ENCODE results near the gene GBA2.

The GBA2 gene

DNA sequence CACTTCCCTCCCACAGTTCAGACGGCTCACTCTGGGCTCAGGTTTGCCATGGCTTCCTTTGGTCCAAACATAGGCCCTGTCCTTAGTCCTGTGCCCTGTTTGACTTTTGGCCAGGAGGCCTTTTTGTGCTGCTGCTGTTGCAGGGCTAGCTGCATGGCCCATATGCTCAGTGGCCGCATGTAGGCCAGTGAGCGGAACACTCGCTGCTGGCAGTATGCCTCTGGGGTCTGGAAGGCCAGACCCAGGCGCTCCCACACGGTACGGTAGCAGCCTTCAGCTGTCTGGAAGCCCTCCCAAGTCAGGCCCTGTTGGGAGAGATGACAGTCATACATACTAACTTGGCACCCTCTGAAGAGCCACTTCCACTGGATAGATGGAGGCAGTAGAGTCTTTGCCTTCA is 11.9 kb downstream of the GBA2 start:
- no peak for DNase-seq

DNA sequence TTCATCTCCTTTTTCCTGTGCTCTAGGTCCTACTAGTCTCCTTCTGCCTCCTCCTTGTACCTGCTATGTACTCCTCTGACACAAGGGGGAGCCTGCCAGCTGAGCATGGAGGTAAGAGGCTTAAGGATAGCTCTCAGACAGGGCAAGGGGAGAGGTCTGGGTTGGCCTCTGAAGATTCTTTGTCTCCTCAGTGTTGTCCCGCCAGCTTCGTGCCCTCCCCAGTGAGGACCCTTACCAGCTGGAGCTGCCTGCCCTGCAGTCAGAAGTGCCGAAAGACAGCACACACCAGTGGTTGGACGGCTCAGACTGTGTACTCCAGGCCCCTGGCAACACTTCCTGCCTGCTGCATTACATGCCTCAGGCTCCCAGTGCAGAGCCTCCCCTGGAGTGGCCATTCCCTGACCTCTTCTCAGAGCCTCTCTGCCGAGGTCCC is 12.8 kb downstream of the GBA2 start:
- peak; percentile 52 for DNase-seq

DNA sequence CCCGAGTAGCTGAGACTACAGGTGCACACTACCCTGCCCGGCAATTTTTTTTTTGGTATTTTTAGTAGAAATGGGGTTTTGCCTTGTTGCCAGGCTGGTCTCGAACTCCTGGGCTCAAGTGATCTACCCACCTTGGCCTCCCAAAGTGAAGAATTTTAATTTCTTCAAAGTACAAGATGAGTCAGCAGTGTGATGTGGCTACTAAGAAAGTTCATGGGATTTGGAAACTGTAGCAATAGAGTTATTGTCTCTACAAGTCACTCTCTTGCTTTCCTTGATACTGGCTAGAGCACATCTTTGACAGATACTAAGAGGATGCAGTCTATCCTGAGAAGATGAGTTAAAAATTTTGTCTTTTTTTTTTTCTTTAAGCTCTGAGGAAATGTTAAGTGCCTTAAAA is 14.9 kb downstream of the GBA2 start:
- no peak for DNase-seq

DNA sequence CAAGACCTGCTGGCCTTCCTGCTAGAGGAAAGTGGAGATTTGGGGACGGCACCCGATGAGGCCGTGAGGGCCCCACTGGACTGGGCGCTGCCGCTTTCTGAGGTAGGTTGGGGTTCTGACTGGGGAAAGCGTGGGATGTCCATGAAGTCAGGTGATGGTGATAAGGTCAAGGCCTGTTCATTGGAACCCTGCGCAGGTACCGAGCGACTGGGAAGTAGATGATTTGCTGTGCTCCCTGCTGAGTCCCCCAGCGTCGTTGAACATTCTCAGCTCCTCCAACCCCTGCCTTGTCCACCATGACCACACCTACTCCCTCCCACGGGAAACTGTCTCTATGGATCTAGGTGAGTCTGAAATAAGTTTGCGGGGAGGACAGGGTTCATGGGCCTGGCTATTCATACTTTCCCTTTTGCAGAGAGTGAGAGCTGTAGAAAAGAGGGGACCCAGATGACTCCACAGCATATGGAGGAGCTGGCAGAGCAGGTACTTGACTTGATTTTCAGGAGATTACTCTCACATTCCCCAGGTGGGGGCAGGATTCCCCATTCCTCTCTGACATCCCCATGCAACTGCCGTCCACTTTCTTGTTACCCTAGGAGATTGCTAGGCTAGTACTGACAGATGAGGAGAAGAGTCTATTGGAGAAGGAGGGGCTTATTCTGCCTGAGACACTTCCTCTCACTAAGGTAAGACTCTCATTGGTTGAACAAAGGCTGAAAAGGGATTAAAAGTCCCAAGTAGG is 16.1 kb downstream of the GBA2 start:
- DNase-seq, result peak; percentile 60

DNA sequence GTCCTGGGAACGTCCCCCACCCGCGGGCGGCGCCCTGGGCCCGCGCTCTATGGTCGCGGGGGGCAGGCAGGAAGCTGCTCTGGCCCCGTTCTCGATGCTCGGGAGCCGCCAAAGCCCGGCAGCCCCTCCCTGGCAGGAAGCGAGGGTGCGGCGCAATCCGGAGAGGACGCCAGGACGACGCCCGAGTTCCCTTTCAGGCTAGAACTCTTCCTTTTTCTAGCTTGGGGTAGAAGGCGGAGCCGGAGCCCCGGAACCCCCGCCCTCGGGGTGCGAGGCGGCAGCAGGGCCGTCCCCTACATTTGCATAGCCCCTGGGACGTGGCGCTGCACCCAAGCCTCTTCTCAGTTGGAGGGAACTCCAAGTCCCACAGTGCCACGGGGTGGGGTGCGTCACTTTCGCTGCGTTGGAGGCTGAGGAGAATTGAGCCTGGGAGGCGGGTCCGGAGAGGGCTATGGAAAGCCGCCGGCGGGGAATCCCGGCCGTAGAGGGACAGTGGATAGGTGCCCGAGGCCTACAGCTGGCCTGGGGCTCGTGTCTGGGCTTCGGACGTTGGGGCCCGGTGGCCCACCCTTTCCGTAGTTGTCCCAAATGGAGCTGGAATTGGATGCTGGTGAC is 16.7 kb downstream of the GBA2 start, which contains the start of the genes CREB3 and TLN1:
Gene CREB3 (plus strand): TSS at position 482 of the 615 bp plus-strand sequence. CDS start 107 bp downstream, at position 589.
Gene TLN1 (minus strand): TSS at position 11 of the 615 bp plus-strand sequence. CDS start 6,501 bp downstream, outside the sequence.
- peak; percentile 96 for DNase-seq

DNA sequence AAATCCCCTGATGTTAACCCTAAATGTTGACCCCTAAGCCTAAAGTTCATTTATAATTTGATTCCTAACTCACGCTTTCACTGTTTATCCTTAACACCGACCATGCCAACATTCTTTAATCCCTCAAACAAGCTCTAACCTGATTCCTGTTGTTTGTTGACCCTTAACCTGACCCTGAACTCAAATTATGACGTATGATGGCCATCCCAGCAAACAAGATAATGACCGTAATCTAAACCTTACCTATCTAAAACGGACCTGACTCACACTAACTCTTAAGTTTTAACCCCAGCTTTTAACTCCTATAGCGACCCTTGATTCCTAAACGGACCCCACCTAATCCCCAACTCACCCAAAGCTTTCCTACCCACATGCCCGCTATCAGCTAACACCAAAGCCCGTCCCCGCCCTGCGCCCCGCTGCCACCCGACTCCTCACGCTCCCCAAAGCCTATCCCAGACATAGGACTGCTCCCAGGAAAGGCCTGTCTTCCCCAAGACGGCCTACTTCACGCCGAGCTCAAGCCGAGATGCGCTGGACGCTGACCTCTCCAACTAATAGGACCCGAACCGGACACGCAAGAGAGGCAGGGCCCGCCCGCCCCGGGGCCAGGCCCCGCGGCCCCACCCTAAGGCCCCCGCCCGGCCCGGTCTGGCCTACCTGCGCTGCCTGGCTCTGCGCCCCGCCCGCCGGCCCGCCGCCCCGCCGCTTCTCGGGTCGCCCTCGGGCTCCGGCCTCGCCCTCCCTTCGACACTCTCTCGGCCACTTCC is 17.4 kb downstream of the GBA2 start:
- no peak for DNase-seq

DNA sequence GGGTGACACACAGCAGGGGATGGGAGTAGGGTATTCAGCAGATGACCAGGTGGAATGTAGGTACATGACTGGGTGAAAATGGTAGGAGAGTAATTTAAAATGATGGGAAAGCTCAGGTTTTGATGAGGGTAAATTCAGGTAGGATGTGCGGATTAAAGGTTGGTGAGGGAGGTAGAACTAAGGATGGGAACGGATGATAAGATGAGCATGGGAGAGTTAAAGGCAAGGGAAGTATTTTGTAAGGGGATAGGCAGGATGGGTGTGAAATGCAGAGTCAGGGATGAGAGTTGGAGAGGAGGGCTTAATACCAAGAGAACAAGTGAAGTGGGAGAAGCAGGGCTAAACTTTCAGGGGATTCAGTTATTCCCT is 18.6 kb downstream of the GBA2 start:
- DNase-seq, result no peak

DNA sequence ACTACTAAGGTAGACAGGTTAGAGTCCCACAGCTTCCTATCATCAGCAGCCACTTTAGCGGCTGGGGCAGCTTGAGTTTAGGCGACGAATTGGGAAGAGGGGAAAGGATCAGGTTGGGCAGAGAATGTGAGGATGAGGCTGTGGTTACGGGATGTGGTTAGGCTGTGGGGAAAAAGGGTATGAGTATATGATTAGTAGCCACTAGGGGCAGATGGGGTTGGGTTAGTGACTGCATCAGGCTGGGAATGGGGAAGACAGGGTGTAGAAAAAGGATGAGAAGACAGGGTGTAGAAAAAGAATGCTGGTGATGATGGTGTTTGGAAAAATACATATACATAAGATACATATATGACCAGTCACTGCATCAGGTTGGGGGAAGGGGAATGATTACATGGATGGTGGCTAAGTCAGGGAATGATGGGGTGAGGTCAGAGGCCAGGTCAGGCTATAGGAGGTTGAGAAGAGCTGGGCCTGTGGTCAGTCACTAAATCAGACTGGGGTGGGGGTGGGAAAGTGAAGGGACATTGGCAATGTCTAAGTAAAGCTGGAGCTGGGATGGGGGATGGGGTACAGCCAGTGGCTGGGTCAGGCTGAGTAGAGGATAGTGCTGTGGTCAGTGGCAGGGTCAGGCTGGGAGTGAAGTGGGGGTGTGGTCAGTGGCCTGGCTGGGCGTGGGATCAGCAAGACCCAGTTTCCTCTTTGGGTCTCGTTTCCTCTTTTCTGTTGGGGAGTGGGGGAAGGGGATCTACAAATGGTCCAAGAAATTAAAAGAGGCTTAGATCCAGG is 19.1 kb downstream of the GBA2 start:
- peak; percentile 4 for DNase-seq

DNA sequence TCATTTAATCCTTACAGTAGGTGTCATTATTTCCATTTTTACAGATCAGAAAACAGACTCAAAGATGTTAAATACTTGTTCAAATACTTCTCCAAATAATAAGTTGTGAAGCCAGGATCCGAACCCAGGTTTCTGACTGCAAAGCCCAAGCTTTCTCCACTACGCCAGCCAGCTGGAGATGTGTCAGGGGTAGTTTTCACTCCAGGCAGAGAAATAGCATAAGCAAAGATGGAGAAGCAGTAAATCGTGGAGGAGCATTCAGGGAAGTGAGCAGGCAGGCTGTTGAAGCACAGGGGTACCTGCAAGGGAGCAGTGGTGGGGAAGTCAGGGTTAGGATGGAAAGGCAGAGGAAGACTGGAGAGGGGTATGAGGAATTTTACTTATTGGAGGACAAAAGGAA is 19.9 kb downstream of the GBA2 start:
- DNase-seq, result no peak

DNA sequence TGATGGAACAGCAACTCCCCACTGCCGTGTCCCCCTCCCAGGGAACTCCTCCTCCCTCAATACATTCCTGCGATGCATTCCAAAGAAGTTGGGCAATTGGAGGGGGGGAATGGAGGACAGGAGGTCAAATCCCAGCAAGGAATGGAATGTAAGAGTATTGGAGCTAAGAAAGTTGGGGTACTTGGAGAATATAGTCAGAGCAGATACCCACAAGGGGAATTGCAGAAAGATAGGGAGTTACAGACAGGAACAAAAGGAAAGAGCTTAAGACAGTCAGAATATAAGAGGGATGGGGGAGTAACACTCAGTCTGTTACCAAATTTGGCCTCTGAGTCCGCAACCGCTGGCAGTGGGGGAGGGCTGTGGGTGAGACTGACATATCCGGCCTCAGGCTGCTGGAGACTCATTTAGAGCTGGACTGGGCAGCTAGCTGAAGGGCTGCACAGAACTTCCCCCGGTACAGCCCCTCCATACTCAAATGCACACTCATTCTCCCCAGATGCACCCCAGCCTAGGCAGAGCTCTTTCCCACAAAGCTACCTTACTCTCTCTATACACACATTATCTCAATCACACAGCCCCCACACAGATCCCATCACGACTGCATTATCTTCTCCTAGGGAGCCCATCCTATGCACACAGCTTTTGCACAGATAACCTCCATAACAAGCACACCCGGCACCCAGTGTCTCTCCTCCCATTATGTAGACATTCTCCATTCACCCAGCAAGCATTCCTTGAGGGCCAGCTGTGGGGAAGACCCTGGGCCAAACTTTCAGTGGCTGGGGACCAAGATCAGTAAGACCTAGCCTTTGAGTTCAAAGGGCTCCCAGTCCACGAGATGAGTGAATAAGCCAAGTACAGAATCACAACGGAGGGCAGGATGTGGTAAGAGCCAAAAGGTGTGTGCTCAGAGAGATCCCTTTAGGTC is 20.7 kb downstream of the GBA2 start:
- DNase-seq, result no peak

DNA sequence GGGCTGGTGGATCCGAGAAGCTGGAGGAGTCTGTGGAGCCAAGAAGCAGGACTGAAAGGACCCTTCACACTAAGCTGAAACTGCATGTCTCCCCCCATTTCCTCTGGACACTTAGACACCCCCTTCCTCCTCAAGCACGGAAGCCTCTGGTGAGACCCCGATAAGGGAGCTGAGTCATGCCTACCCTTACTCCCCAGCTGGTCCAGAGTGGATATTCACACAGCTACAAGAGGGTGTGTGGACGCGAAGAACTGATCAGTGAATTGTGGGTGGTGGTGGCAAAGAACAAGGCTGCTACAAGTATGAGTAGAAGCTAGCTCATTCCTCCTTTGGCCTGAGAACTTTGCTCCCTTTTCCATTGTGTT is 21.4 kb downstream of the GBA2 start:
- no peak for DNase-seq

DNA sequence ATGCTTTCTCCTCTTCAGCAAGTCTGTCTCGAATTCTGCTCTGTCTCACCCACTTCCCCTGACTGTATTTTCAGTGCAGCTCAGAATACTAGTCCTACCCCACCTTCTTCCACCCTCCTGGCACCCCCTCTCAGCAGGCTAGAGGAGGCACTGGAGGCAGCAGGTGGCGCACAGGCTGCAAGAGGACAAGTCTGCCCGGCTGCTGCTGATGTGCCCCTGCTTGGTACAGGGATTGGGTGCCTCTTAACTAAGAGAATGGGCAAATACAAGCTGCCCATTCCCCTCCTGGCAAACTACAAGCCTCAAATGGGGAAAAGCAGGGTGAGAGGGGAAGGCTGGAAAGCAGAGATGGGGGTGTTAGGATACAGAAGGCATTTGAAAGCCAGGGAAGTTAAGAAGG is 22.1 kb downstream of the GBA2 start:
- no peak for DNase-seq

DNA sequence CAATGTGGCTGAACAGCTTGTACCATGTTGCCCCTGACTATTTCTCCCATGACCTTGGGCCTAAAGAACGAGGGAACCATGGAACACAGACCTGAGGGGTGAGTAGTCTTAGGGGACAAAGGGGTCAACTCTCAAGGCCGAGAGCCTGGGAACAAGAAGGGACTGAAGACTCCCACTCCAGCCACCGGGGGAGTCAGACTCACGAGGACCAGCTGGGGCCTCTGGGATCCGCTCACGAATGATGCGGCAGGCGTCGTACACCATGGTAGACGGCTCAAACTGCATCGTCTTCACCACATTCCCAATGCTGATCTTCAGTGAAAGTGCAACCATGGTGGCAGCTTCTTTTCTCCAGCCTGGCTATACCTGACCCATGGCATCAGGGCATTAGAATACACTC is 23.7 kb downstream of the GBA2 start:
- no peak for DNase-seq

DNA sequence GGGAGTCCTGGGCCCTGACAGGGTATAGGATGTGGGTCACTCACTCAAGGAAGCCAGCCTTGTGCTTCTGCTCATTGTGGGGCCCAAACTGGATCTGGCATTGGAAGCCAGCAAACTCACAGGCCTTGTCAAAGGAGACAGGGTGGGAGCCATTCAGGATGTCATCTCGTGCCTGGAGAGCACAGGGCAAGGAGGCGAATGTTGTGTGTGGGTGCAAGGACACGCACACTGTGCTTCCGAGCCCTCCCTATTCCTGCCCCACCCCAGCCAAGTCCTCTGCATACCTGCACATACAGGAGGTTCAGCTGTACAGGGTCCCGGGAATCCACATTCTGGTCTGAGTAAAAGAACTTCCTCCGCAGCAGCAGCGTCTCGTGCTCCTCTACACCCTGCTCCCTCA is 25.1 kb downstream of the GBA2 start:
- no peak for DNase-seq

DNA sequence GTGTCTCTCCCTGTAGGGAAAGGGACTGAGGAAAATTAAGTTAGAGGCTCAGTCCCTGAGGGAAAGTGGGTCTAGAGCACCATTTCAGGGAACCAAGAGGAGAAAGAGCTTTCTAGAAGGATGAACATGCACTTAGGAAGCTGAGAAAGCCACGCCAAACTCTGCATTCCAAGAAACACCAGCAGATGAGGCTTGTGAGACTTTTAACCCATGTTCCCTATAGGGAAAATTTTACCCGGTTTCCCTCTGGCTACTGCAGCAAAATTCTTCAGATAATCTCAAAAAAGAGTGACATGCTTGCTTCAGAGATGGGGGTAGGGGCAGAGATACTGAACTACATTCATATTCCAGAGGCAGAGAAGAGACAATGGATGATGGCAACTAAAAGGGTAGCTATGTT is 25.6 kb downstream of the GBA2 start:
- DNase-seq, result no peak

DNA sequence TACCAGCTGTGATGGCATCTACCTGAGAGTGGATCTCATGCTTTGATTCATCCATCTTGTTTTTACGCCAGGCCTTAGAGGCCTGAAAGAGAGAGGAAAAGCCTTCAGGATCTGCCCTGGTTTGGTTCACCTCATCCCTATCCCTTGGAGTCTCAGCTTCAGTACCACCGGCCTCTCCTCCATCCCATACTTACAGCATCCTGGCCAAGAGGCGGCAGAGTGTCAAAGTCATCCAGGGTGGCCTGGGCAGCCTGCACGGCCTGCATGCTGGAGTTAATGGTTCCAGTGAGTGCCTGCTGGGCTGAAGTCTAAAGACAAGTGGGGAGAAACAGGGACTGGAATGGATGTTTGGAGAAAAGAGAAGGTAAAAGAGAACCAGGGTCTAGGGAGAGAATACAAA is 29.5 kb downstream of the GBA2 start:
- no peak for DNase-seq

DNA sequence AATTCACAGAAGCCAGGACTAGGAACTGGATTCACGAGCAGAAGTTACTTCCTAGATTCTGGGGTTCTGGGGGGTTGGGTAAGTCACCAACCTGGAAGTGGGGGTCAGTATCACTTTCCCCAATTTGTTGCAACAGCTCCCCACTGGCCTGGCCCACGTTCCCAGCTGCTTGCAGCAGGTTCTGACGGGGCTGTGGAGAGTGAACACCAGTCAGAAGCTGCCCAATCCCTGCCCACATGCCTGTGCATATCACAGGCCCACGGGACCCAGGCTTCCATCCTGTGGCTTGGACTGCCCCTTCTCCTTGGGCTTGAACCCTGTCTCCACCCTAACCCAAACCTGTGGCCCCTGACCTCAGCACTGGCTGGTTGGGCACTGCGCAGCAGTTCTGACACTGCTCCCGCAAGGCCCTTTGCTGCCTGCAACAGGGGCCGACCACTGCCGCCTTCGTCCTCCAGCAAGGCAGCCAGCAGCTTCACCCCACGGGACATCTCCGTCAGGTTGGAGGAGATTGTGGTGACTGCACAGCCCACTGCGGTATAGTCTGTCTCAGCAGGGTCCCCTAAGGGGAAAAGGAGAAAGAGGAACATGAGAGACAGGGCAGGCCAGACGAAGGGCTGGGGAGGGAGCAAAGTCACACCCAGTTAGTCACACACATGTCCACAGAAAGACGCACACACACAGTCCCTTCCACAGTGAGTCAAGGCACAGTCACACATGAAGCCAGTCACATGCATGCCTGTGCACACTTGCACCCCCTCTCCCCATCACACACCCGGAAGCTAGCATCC is 30.1 kb downstream of the GBA2 start:
- DNase-seq, result no peak

DNA sequence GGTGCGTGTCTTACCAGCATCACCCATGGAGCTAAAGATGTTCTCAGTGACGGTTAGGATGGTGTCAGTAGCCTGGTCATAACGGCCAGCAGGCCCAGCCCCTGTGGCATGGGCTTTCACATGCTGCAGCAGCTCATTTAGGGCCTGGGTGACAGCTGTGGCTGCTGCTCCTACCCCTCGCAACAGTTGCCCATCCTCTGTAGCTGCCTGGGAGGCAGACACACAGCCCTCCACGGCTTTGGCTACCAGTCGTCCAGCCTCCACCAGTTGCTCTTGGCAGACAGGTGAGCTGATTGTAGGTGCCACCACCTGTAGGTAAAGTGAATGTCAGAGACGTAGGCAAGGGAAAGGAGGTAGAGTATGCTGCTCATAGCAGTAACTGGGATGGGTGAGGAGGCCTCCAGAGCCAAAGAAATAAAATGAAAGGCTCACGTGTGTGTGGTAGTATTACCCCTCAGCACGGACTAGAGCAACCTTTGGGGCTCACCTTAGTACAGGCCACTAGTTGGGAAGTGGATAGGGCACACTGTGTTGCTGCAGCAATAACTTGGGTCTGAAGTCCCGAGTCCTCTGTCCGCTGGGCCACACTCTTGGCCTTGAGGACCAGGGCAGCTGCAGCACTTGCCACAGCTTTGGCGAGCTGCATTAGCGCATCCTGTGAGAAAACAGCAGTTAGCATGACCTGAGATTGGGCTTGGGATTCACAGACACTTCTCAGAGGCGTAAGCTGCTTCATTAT is 31.7 kb downstream of the GBA2 start:
- no peak for DNase-seq

DNA sequence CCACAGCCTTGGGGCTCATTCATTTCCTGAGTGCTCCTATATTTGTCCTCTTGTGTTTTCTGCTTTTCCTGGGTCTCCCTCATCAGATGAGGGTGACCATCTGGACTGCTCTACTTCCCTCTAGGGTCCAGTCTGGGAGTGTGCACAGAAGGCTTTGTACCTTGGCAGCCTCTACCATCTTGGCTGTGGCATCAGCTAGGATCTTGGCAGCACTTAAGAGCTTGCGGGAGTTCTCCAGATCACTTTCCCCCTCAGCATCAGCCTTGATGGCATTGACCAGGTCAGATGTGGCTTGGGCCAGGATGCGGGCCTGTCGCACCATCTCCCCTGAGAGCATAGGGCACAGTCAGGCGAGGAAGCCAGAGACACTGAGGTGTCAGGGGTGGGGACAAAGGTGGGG is 32.8 kb downstream of the GBA2 start:
- no peak for DNase-seq

DNA sequence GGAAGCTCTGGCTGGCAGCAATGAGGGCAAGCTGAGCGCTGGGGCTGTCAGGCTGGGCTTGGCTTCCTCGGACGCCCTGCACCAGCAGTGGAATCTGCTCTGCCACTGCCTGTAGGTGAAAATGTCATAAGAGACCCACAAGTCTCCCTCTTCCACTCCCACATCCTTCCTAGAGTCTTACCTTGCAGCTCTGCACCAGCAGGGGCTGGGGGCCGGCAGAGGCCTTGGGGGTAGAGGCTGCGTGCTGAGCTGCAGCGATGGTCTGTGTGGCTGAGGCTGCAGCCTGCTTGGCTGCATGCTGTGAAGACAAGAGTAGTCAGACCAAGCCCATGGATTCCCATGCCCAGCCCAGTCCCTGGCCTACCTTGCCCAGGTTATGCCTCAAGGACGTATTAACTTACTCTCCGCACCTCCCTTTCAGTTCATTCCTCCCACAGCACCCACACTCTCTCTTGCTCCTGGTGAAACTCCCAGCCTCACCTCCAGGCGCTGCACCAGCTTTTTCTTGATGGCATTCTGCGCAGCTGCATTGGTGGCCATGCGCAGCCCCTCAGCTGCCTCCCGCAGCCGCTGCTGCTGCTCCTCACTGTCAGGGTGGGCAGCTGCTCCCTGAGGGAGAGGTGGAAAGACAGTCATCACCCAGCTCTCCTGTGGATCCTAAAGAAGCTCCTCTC is 34.3 kb downstream of the GBA2 start:
- no peak for DNase-seq

Data from NCI-H1105 treated with DMSO at 0.1 percent for 48 hours (cell line).